ENCODE measurements around the gene CKMT2. TPM values are rescaled to one million over a fixed set of nuclear protein-coding genes. Genes with fewer than 3 reads are reported as not detected.

CKMT2 gene
- total RNA-seq, 4 donors from 2014 or later, result 8.6 to 14.9 (median 12.9) TPM

- peak; percentile 47 for DNase-seq (ENCODE audit: extremely low spot score)
- Histone ChIP-seq H3K4me3 (no peak overlapping the region), H3K36me3 (no peaks in the 10 kb centered on the region), H3K9me3 (no peaks in the 10 kb centered on the region), H3K27me3 (no peaks in the 10 kb centered on the region), H3K27ac (replicated peaks in 1 of 4) (no peak overlapping the region), H3K4me1 (peaks cover 3 to 40% (median 26%) of the 10 kb centered on the region in 4 donors)
- no peak for TF ChIP-seq POLR2AphosphoS5 (IDR thresholded peaks at IDR 0.05)
- TF ChIP-seq CTCF (IDR thresholded peaks at IDR 0.05), result no peak
- TF ChIP-seq POLR2A (IDR thresholded peaks at IDR 0.05; ENCODE audit: low read depth), result no peak
- TF ChIP-seq EP300 (IDR thresholded peaks at IDR 0.05), result no peak
- intact Hi-C loops (cut with DNase I), result no loop called here
- WGBS, result 91% methylated on average over 8 of the region's 8 CpGs
Observed at GRCh38 chr5:81241961-81242648, 9.0 kb downstream of the CKMT2 start.

GRCh38 chr5:81242906-81243436, 9.8 kb downstream of the CKMT2 start:
- no peak for TF ChIP-seq EP300 (IDR thresholded peaks at IDR 0.05)
- TF ChIP-seq POLR2AphosphoS5 (IDR thresholded peaks at IDR 0.05), result no peak
- TF ChIP-seq CTCF (IDR thresholded peaks at IDR 0.05), result no peak
- TF ChIP-seq POLR2A (IDR thresholded peaks at IDR 0.05; ENCODE audit: low read depth), result no peak
- WGBS, result 82% methylated on average over 4 of the region's 4 CpGs
- H3K4me3 ChIP-seq, result no peak overlapping the region
- H3K27me3 ChIP-seq, result no peaks in the 10 kb centered on the region
- H3K36me3 ChIP-seq, result no peaks in the 10 kb centered on the region
- no peaks in the 10 kb centered on the region for H3K9me3 ChIP-seq
- peaks cover 12 to 48% (median 34%) of the 10 kb centered on the region in 4 donors for H3K4me1 ChIP-seq
- intact Hi-C loops (cut with DNase I), result no loop called here
- H3K27ac ChIP-seq (replicated peaks in 1 of 4), result no peak overlapping the region
- DNase-seq (ENCODE audit: extremely low spot score), result peak; percentile 90

GRCh38 chr5:81244451-81244850, 11.3 kb downstream of the CKMT2 start:
- no peak for TF ChIP-seq POLR2AphosphoS5 (IDR thresholded peaks at IDR 0.05)
- TF ChIP-seq EP300 (IDR thresholded peaks at IDR 0.05), result no peak
- TF ChIP-seq POLR2A (IDR thresholded peaks at IDR 0.05; ENCODE audit: low read depth), result no peak
- H3K4me1 ChIP-seq, result peaks cover 15 to 58% (median 39%) of the 10 kb centered on the region in 4 donors
- H3K27ac ChIP-seq (replicated peaks in 1 of 4), result no peak overlapping the region
- H3K36me3 ChIP-seq, result no peaks in the 10 kb centered on the region
- intact Hi-C loops (cut with DNase I), result no loop called here
- H3K9me3 ChIP-seq, result no peaks in the 10 kb centered on the region
- WGBS, result 90% methylated on average over 4 of the region's 4 CpGs
- no peak overlapping the region for H3K4me3 ChIP-seq
- no peaks in the 10 kb centered on the region for H3K27me3 ChIP-seq
- peak; percentile 90 for DNase-seq (ENCODE audit: extremely low spot score)

- WGBS, result 93% methylated on average over 5 of the region's 5 CpGs
- TF ChIP-seq POLR2A (IDR thresholded peaks at IDR 0.05; ENCODE audit: low read depth), result no peak
- no peak for TF ChIP-seq CTCF (IDR thresholded peaks at IDR 0.05)
- TF ChIP-seq POLR2AphosphoS5 (IDR thresholded peaks at IDR 0.05), result no peak
- TF ChIP-seq EP300 (IDR thresholded peaks at IDR 0.05), result no peak
- H3K36me3 ChIP-seq, result no peaks in the 10 kb centered on the region
- no peak overlapping the region for H3K27ac ChIP-seq (replicated peaks in 1 of 4)
- H3K27me3 ChIP-seq, result no peaks in the 10 kb centered on the region
- peaks cover 15 to 55% (median 34%) of the 10 kb centered on the region in 4 donors for H3K4me1 ChIP-seq
- H3K4me3 ChIP-seq, result no peak overlapping the region
- no peaks in the 10 kb centered on the region for H3K9me3 ChIP-seq
- intact Hi-C loops (cut with DNase I), result no loop called here
- peak; percentile 31 for DNase-seq (ENCODE audit: extremely low spot score)
Observed at GRCh38 chr5:81245871-81246235, 12.7 kb downstream of the CKMT2 start.

- 97% methylated on average over 6 of the region's 6 CpGs for WGBS
- H3K9me3 ChIP-seq, result no peaks in the 10 kb centered on the region
Observed at GRCh38 chr5:81246697-81247096, 13.6 kb downstream of the CKMT2 start.

More at GRCh38 chr5:81246697-81247096, 13.6 kb downstream of the CKMT2 start:
- H3K27ac ChIP-seq (replicated peaks in 1 of 4), result no peak overlapping the region
- TF ChIP-seq CTCF (IDR thresholded peaks at IDR 0.05) (no peak), POLR2AphosphoS5 (IDR thresholded peaks at IDR 0.05) (no peak), EP300 (IDR thresholded peaks at IDR 0.05) (no peak), POLR2A (IDR thresholded peaks at IDR 0.05; ENCODE audit: low read depth) (no peak)
- peaks cover 15 to 48% (median 33%) of the 10 kb centered on the region in 4 donors for H3K4me1 ChIP-seq
- H3K27me3 ChIP-seq, result no peaks in the 10 kb centered on the region
- intact Hi-C loops (cut with DNase I), result no loop called here
- DNase-seq (ENCODE audit: extremely low spot score), result peak; percentile 68
- peaks cover 0 to 6% (median 0%) of the 10 kb centered on the region in 4 donors for H3K36me3 ChIP-seq
- no peak overlapping the region for H3K4me3 ChIP-seq
